Measurements from ENCODE around the gene PPP1R14C. TPM values are rescaled to one million over a fixed set of nuclear protein-coding genes. Genes with fewer than 3 reads are reported as not detected.

PPP1R14C gene
- total RNA-seq, 1 donor from 2014 or later = 0.26 TPM

- H3K9me3 ChIP-seq (ENCODE audit: low read depth) = no peaks in the 10 kb centered on the region
- H3K9ac ChIP-seq = no peak overlapping the region
- Mint-ChIP-seq H3K27ac (no peak overlapping the region), H3K36me3 (no peaks in the 10 kb centered on the region), H3K27me3 (ENCODE audit: insufficient read depth, low read depth) (no peaks in the 10 kb centered on the region), H3K4me1 (peaks cover 10% of the 10 kb centered on the region), H3K9me3 (peaks cover 6% of the 10 kb centered on the region), H3K4me3 (no peak overlapping the region)
- no peak for DNase-seq (ENCODE audit: low spot score)
- H3K4me1 ChIP-seq = no peaks in the 10 kb centered on the region
- no peak overlapping the region for H3K27ac ChIP-seq
- no peak overlapping the region for H3K4me2 ChIP-seq
- H3K79me2 ChIP-seq (ENCODE audit: low read depth) = no peaks in the 10 kb centered on the region
- H3F3A ChIP-seq (ENCODE audit: low read depth) = no peaks in the 10 kb centered on the region
- H3K4me3 ChIP-seq = no peak overlapping the region
- no peaks in the 10 kb centered on the region for H3K36me3 ChIP-seq
- no peak for TF ChIP-seq EZH2 (IDR thresholded peaks at IDR 0.05)
- TF ChIP-seq, protein P1, sequence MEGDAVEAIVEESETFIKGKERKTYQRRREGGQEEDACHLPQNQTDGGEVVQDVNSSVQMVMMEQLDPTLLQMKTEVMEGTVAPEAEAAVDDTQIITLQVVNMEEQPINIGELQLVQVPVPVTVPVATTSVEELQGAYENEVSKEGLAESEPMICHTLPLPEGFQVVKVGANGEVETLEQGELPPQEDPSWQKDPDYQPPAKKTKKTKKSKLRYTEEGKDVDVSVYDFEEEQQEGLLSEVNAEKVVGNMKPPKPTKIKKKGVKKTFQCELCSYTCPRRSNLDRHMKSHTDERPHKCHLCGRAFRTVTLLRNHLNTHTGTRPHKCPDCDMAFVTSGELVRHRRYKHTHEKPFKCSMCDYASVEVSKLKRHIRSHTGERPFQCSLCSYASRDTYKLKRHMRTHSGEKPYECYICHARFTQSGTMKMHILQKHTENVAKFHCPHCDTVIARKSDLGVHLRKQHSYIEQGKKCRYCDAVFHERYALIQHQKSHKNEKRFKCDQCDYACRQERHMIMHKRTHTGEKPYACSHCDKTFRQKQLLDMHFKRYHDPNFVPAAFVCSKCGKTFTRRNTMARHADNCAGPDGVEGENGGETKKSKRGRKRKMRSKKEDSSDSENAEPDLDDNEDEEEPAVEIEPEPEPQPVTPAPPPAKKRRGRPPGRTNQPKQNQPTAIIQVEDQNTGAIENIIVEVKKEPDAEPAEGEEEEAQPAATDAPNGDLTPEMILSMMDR (IDR thresholded peaks at IDR 0.05) = no peak
- no peak for TF ChIP-seq EZH2phosphoT487 (IDR thresholded peaks at IDR 0.05)
- H3K27me3 ChIP-seq = no peaks in the 10 kb centered on the region
- no peaks in the 10 kb centered on the region for H4K20me1 ChIP-seq (ENCODE audit: low read depth)
- H2AFZ ChIP-seq (replicated peaks) = no peak overlapping the region
These were observed 78.0 kb downstream of the PPP1R14C start for GRCh38 chr6:150220634-150221551.

DNA sequence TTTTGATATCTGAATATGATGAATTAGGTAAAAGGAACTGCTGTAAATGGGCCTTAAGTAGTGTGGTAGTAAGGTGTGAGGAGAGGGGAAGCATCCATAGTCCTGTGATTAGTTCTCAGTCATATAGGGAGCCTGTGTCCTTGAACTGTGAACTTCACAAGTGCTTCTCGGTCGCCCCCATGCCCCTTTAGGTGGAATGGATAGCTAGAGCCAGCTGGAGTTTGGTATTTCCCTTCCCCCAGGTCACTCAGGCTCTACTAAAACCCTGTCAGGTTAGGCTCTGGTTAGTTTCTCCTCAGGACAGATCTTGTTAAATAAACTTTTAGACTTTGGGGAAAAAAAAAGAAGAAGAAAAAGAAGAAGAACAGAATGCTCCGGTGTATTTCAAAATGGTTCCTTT lies 82.0 kb downstream of the PPP1R14C start:
- Histone ChIP-seq H4K20me1 (ENCODE audit: low read depth) (no peaks in the 10 kb centered on the region), H3K27me3 (no peaks in the 10 kb centered on the region), H3K9ac (no peak overlapping the region), H3K27ac (no peak overlapping the region), H3K9me3 (ENCODE audit: low read depth) (no peaks in the 10 kb centered on the region), H2AFZ (replicated peaks) (no peak overlapping the region), H3K79me2 (ENCODE audit: low read depth) (no peaks in the 10 kb centered on the region), H3K4me2 (no peak overlapping the region), H3K4me1 (no peaks in the 10 kb centered on the region), H3K36me3 (no peaks in the 10 kb centered on the region), H3K4me3 (no peak overlapping the region), H3F3A (ENCODE audit: low read depth) (no peaks in the 10 kb centered on the region)
- H3K27ac Mint-ChIP-seq = no peak overlapping the region
- no peaks in the 10 kb centered on the region for H3K27me3 Mint-ChIP-seq (ENCODE audit: insufficient read depth, low read depth)
- no peak for DNase-seq (ENCODE audit: low spot score)
- peaks cover 17% of the 10 kb centered on the region for H3K4me1 Mint-ChIP-seq
- no peaks in the 10 kb centered on the region for H3K36me3 Mint-ChIP-seq
- TF ChIP-seq, protein P1 (IDR thresholded peaks at IDR 0.05) = no peak
- TF ChIP-seq EZH2phosphoT487 (IDR thresholded peaks at IDR 0.05) = no peak
- no peak for TF ChIP-seq EZH2 (IDR thresholded peaks at IDR 0.05)
- no peak overlapping the region for H3K4me3 Mint-ChIP-seq
- peaks cover 6% of the 10 kb centered on the region for H3K9me3 Mint-ChIP-seq

- Histone ChIP-seq H3K4me2 (no peak overlapping the region), H3K36me3 (no peaks in the 10 kb centered on the region), H3K4me1 (no peaks in the 10 kb centered on the region), H3K27me3 (no peaks in the 10 kb centered on the region), H3K27ac (no peak overlapping the region), H3K9me3 (ENCODE audit: low read depth) (no peaks in the 10 kb centered on the region), H3F3A (ENCODE audit: low read depth) (no peaks in the 10 kb centered on the region), H3K79me2 (ENCODE audit: low read depth) (no peaks in the 10 kb centered on the region), H3K4me3 (no peak overlapping the region), H3K9ac (no peak overlapping the region), H2AFZ (replicated peaks) (no peak overlapping the region), H4K20me1 (ENCODE audit: low read depth) (no peaks in the 10 kb centered on the region)
- H3K9me3 Mint-ChIP-seq = peaks cover 6% of the 10 kb centered on the region
- peaks cover 14% of the 10 kb centered on the region for H3K4me1 Mint-ChIP-seq
- H3K4me3 Mint-ChIP-seq = no peak overlapping the region
- no peak for DNase-seq (ENCODE audit: low spot score)
- no peaks in the 10 kb centered on the region for H3K36me3 Mint-ChIP-seq
- H3K27ac Mint-ChIP-seq = no peak overlapping the region
- H3K27me3 Mint-ChIP-seq (ENCODE audit: insufficient read depth, low read depth) = no peaks in the 10 kb centered on the region
- TF ChIP-seq EZH2 (IDR thresholded peaks at IDR 0.05) (no peak), EZH2phosphoT487 (IDR thresholded peaks at IDR 0.05) (no peak)
- TF ChIP-seq, protein P1 (IDR thresholded peaks at IDR 0.05) = no peak
These were observed 84.4 kb downstream of the PPP1R14C start for GRCh38 chr6:150227281-150227680.

All from neural progenitor cell (in vitro differentiated cells).